Sciatic nerve (tissue), 2 donors: ENCODE measurements around the gene ARHGAP19. TPM values are rescaled to one million over a fixed set of nuclear protein-coding genes. Genes with fewer than 3 reads are reported as not detected.

Experiments used
- ATAC-seq: fragments of 200-7000 bp; cut with Tn5 transposase; one replicate; pipeline ENCODE4 v1.9.1; 2020; ENCODE audit warnings: mild to moderate bottlenecking, moderate library complexity
- DNase-seq: peaks from one replicate; pipeline ENCODE4 v3.0.0-alpha.2; 2020; ENCODE audit warnings: low spot score
- intact Hi-C: fragments of 100-400 bp; cut with DNase I; formaldehyde crosslinking; loops from one replicate; pipeline ENCODE4 v1.14.2; 2022
- total RNA-seq: library from RNA; stranded (reverse); fragmentation: NEBNext Ultra II Directional; extraction: Animal tissue kit (Norgen Biotek cat#: 25700); gene quantifications from one replicate; pipeline ENCODE4 v1.2.1, GENCODE V29; 2021
- donor health status: DM: no; HTN: no; CAD: no.
- donor health status: DM: no; HTN: no; CAD: no.

Gene ARHGAP19
- total RNA-seq, 1 donor from 2014 or later, result 138 TPM

DNA sequence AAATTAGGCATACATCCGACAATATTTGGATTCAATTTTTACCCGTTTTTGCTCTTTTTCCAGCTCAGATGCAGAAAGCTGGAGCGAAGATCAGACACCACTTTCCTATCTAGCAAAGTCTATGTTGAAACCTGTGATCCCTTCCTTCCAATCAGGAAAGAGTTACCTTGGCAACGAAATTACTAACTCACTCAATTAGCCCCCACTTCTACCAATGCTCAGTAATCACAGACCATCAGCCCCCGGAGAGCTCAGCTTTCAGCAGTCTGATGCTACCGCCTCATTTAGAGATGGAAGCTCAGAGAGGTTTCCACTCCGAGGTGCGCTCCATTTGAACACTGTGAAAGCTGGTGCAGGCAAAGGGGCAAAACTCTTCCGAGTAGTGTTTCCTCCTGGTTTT is 33.3 kb upstream of the ARHGAP19 start:
- DNase-seq (no peak), ATAC-seq (no peak)
- intact Hi-C loops, result no loop called here

DNA sequence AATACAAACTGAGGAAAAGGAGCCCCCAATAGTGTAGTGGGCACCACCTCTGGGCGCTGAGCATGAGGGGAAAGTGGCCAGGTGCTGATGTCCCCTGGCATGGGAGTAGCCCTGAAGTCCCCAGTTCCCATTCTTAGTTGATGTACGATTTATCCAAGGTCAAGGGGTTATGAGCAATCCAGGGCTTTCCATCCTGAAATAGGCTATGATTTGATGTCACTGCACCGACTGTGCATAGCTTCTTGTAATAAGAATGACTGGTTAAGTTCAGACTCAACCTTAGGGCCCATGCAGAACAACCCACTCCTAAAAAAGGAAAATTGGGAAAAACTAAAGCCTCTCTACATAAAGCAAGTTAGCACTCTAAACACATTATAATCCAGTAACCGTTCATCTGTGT is 31.1 kb upstream of the ARHGAP19 start:
- no peak for DNase-seq
- intact Hi-C loops, result no loop called here
- no peak for ATAC-seq

DNA sequence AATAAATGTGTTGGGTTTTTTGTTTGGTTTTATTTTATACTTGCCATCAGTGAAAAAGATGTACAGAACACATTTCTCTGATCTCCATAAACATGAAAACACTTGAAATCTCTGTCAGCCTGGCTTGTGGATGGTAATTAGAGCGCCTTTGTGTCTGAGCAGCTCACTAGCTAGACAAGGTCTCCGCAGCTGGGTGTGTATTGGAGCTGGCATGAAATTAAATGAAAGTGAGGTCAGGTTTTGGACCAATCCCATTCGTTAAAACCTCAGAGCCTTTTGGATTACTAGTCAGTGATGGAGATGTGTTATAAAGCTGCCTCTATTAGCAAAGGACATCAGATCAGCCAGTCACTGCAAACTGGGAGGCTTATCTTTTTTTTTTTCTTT is 29.4 kb upstream of the ARHGAP19 start:
- intact Hi-C loops, result no loop called here
- no peak for ATAC-seq
- DNase-seq, result no peak

DNA sequence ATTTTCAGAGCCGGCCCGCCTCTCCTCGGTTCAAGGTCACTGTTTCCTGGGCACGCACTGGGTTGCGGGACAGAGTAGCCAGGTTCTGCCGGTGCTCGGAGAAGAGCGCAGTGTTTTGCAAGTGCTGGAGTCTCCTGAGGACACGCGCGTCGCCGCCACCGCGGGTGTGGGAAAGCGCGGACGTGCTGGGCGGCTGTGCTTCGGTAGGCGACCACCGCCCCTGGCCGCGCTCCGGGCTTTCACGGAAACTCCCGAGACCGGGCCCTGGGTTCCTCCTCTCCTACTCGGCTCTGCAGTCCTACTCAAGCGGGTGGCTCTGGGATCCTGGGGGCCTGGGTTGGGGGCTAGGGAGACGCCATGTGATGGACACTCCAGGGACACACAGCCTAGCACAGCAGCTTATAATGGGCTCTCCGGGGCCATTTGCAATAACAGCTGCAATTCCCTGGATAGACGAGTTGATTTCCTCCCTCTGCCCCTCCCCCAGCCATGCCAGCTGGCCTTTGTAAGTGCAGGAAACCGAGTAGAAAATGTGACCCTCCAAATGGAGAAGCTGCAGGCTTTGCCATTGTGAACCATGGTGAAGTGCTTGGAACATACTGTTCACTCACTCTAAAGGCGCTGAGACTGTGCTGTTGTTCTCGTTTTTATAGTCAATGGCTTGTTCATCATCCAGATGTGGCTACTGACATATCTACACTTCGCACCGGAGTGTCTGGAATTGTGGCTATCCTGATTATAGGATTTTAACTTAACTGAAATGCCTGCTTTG is 28.8 kb upstream of the ARHGAP19 start:
- peak; percentile 65 for DNase-seq
- intact Hi-C loops, result no loop called here
- ATAC-seq, result peak; percentile 14

DNA sequence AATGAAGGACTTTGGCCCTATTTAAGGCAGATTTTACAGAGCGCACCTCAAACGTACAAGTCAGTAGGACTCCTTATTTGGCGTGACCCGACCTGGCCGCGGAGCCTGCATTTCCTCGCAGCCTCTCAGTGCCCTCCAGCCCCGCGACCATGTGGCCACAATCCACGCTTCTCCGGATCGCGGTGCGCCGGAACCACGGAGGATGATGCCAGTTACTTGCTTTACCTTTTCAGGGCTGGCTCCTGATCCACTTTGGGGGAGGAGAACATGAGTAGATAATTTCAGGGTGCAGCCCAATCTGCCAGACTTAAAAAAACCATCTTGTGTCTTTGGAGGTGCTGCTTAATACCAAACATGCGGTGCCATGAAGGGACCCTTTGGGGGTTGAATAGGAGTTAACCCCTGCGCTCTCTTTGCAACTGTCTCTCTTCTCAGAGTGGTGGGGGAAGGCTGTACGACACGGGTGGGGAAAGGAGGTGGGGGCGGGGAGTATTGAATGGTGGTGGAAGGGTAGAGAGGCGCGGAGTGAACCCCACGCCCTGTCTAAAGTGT is 28.1 kb upstream of the ARHGAP19 start:
- no peak for ATAC-seq
- intact Hi-C loops, result no loop called here
- no peak for DNase-seq

DNA sequence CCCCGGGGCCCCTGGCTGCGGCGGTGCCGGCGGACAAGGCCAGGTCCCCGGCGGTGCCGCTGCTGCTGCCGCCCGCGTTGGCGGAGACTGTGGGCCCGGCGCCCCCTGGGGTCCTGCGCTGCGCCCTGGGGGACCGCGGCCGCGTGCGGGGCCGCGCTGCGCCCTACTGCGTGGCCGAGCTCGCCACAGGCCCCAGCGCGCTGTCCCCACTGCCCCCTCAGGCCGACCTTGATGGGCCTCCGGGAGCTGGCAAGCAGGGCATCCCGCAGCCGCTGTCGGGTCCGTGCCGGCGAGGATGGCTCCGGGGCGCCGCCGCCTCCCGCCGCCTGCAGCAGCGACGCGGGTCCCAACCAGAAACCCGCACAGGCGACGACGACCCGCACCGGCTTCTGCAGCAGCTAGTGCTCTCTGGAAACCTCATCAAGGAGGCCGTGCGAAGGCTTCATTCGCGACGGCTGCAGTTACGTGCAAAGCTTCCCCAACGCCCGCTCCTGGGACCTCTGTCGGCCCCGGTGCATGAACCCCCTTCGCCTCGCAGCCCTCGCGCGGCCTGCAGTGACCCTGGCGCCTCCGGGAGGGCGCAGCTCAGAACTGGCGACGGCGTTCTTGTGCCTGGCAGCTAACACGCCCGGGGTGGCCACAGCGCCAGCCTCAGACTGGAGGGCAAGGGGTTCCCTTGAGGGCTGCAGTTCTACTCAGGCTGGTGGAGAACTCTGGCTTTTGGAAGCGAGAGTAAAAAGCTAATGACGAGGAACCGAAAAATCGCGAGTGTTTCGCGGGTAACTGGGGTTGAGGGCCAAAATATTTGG is 27.4 kb upstream of the ARHGAP19 start:
- peak; percentile 13 for ATAC-seq
- peak; percentile 70 for DNase-seq
- intact Hi-C loops, result no loop called here

DNA sequence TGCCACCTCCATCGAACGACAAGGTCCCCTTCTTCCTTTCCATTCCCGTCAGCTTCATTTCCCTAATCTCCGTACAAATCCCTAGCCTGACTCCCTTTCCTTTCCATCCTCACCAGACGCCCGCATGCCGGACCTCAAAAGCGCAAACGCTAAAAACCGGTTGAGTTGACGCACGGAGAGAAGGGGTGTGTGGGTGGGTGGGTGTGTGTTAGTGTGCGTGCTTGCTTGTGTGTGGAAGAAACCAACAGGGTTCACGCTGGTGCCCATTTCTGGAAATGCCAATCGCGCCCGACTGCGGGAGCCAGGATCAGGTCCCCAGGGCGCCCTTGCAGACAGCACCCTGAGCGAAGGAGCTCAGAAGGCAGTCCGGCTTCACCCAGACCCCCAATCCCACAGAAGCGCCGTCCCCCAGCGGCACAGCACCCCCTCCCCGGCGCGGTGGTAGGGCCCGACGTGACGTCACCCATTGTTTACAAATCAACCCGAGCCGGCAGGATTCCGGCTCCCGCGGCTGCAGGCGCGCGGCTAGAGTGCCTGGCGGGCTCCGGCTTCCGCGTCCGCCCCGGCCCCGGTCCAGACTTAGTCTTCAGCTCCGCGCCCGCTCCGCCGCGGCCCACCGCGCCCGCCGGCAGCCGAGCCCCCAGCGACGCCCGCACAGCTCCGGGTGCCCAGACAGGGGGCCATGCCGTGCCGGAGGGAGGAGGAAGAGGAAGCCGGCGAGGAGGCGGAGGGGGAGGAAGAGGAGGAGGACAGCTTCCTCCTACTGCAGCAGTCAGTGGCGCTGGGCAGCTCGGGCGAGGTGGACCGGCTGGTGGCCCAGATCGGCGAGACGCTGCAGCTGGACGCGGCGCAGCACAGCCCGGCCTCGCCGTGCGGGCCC is 26.6 kb upstream of the ARHGAP19 start, which contains the start of gene FRAT1:
Gene FRAT1 (plus strand): TSS at position 500 of the 880 bp plus-strand sequence. CDS start 183 bp downstream, at position 683.
- DNase-seq (peak; percentile 93), ATAC-seq (peak; percentile 94)
- intact Hi-C loops, result no loop called here

DNA sequence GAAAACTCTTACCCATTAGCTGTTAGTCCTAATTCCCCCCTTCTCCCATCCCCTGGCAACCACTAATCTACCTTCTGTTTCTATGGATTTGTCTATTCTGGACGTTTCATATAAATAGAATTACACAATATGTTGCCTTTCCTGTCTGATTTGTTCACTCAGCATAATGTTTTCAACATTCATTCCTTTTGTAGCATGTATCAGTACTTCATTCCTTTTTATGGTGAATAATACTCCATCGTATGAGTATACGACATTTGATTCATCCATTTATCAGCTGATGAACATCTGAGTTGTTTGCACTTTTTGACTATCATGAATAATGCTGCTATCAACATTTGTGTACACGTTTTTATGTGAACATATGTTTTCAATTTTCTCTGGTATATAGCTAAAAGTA is 22.2 kb upstream of the ARHGAP19 start:
- no peak for ATAC-seq
- intact Hi-C loops, result no loop called here
- no peak for DNase-seq

DNA sequence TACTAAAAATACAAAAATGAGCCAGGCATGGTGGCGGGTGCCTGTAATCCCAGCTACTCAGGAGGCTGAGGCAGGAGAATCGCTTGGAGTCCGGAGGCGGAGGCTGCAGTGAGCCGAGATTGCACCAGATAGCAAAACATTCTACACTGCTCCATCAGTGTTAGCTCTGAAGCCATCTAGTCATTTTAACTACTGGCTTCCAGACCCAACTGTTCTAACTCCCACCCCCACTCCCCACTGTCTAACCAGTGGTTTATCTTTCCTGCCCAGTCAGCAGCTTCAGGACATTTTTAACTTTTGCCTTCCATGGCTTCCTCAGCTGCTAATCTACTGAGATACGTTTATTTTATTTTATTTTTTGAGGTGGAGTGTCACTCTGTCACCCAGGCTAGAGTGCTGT is 20.5 kb upstream of the ARHGAP19 start:
- DNase-seq, result no peak
- ATAC-seq, result no peak
- intact Hi-C loops, result no loop called here

DNA sequence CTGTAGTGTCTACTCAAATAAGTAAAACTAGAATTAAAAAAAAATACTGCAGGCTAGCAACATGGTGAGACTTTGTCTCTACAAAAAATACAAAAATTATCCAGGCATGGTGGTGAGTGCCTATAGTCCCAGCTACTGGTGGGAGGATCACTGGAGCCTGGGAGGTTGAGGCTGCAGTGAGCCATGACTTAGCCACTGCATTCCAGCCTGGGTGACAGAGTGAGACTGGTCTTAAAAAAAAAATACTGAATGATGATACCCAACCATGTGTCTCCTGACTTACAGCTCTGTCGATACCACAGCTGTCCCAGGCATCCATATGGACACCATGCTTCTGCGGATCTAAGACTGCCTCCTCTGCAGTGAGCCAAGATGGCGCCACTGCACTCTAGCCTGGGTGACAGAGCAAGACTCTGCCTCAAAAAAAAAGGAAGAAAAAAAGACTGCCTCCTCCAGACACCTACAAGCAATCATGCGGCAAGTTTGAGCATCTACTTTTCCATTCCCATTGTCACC is 18.7 kb upstream of the ARHGAP19 start:
- intact Hi-C loops, result no loop called here
- DNase-seq, result no peak
- ATAC-seq, result no peak

DNA sequence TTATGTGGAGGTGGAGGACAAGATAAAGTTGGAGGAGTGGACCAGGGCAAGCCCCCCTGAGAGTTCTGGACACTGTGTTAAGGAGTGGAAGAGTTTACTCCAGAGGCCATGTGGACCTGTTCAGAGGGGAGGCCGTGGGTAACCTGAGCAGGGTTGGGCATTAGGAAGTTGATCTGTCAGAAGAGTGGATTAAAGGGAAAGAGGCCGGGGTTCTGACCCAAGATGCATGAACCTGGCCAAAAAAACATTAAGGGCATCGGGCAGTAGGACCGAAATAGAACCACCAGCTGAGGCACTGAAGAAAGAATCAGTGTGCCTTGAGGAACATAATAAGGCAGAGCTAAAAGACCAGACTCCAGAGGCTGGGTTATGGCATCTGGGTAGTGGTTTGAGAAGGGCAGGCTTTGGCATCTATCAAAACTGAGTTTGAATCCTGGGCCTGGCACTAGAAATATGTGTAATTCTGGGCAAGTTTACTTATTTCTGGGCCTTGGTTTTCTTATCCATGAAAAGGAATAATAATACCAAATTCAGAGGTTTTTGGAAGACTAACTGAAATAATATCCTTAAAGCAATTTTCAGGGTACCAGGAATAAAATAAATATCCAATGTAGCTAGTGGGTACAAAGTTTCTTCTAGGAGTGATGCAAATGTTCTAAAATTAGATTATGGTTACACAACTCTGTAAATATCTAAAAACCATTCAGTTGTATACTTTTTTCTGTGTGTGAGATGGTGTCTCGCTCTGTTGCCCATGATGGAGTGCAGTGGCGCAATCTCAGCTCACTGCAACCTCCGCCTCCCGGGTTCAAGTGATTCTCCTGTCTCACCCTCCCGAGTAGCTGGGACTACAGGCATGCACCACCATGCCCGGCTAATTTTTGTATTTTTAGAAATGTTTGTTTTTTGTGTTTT is 15.7 kb upstream of the ARHGAP19 start:
- ATAC-seq (no peak), DNase-seq (no peak)
- intact Hi-C loops, result no loop called here

DNA sequence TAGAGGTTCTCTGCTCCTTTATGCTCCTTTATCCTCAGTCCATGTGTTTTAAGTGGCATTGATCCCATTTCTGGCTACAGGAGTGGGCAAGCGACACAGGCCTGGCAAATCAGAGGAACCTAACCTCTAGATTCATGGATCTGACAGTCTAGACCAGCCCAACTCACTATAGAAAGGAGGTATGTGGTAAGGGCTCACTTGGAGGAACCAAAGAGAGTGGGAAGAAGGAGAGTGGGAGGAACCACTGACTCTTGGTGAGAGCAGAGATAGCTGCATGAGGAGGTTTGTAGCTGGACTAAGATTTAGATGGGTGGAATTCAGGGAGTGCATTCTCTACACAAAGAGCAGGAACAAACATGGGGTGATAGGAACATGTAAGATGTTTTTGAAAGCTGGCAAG is 15.0 kb upstream of the ARHGAP19 start:
- intact Hi-C loops, result no loop called here
- DNase-seq, result no peak
- ATAC-seq, result no peak

DNA sequence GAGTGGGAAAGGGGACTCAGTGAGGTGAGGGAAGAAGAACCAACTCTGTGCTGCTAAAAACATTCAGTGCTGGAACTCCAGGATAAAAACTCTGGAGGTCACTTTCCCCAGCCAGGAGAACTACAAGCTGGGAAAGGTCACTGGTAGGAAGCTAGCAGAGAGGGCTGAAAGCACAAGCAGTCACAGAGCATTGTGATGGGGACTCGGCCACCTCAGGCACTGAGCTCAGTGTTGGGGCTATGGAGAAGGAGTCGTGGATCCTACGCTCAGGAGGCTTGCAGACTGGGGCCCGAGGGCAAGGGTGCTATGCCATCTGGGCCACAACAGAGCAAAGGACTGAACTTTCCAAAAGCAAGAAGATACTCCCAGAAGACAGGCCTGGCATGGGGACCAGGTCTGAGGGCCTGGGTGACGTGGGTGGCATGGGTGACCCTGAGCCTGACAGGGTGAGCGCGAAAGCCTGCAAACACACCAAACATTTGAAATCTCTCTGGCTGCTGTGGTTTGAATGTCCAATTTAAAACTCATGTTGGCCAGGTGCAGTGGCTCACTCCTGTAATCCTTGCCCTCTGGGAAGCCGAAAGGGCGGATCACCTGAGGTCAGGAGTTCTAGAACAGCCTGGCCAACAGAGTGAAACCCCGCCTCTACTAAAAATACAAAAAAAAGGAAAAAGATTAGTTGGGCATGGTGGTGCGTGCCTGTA is 9.8 kb upstream of the ARHGAP19 start:
- DNase-seq (no peak), ATAC-seq (no peak)
- intact Hi-C loops, result no loop called here

DNA sequence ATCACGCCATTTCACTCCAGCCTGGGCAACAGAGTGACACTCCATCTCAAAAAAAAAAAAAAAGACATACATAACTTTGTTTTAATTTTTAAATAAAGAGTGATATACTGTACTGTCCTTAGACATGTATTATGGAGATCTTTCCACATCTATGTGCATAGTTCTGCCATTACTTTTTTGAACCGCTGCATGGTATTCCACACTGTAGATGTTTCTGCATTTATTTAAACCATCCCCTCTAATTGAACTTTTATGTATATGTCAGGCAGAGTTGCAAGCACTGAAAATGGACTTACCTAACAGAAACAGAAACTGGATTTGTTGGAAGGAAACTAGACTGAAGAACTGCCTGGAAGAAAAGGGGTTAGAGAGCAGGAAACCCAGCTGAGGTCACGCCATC is 8.5 kb upstream of the ARHGAP19 start:
- intact Hi-C loops, result no loop called here
- no peak for DNase-seq
- ATAC-seq, result no peak

DNA sequence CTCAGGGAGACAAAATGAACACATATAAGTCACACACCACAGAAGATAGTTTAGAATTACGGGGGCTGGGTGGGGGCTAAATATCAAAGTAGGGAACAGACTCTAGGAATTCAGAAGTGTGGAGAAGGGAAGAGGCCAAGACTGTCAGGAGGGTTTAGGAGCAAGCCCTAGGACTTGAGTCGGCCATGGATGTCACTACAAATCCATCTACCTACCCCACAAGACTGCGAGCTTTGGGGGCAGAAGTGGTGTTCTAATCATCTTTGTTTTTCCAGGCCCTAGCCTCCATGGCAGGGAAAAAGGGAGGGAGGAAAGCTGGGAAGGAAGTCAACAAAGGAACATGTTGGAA is 5.8 kb upstream of the ARHGAP19 start:
- no peak for DNase-seq
- no peak for ATAC-seq
- intact Hi-C loops, result no loop called here

DNA sequence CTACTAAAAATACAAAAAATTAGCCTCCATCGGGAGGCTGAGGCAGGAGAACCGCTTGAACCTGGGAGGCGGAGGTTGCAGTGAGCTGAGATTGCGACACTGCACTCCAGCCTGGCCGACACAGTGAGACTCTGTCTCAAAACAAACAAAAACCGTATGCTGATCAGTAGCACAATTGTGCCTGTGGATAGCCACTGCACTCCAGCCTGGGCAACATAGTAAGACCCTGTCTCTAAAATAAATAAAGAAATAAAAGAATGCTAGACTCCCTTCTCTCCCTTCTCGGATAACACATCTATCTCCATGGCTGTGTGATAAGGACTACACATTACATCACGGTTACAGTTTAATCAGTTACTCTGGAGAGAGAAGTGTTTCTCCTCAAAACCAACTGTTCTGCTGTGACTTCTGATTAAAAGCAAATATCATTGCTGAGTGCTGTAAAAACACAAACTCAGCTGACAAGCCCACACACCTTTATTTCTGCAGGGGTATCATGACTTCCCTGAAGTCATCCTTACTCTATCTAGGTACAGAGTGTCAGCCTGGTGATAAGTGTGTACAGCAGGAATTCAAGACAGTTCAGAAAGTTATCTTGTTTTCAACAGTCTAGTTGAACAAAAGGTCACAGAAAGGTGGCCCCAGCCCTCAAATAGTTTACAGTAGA is 5.3 kb upstream of the ARHGAP19 start:
- peak; percentile 31 for ATAC-seq
- intact Hi-C loops, result no loop called here
- no peak for DNase-seq

DNA sequence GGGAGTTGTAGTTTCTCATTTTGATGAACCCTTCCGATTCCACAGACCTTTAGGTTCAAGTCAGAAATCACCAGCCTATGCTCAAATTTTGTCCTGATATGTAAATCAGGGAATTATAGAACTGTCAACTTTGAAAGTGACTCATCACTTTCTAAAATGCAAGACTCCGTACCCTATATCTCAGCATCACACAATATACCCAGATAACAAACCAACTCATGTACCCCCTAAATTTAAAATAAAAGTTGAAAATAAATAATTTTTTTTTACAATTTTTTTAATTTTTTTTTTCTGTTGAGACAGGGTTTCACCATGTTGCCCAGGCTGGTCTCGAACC is 393 bp upstream of the ARHGAP19 start:
- intact Hi-C loops, result no loop called here
- DNase-seq (no peak), ATAC-seq (no peak)
